GM19193 (cell line): ENCODE results near the gene TIFAB.

Source experiments
- POLR2A ChIP-seq: IDR thresholded peaks from 4 replicates; pipeline ENCODE4 v1.6.1; 2011; ENCODE audit not compliant: insufficient read depth, insufficient read length; ENCODE audit errors: extremely low read depth

Gene TIFAB

DNA sequence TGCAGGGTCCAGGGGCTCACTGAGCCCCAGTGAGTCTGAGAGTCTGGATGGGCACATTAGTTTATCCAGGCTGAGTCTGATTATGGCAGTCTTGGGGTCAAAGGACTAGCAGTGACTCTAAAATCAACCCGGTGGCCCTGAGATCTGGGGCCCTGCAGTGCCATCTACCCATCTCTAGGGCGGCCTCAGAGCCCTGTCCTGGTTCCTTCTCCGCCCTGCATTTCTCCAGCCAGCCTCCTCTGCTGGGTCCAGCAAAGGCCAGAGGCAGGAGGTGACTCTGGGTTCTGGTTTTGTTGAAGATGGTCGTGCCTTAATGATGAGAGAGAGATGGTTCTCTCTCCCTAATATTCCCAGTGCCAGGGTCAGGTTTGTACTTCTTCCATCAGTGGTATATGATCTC lies 20.0 kb downstream of the TIFAB start:
- TF ChIP-seq POLR2A = no peak

DNA sequence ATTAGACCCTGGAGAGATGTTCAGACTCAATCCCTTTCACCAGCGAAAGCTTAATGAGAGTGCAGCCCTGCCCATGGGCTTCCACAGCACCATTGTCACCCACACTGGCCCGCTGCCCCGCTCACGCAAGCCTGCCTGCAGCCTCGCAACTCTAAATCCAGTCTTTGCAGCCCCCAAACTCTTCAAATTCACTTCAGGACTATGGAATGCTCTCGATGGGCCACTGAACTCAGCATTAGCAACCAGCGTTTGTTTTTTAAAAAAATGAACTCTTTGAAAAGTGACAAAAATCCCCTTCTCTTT lies 22.1 kb downstream of the TIFAB start:
- no peak for TF ChIP-seq POLR2A

DNA sequence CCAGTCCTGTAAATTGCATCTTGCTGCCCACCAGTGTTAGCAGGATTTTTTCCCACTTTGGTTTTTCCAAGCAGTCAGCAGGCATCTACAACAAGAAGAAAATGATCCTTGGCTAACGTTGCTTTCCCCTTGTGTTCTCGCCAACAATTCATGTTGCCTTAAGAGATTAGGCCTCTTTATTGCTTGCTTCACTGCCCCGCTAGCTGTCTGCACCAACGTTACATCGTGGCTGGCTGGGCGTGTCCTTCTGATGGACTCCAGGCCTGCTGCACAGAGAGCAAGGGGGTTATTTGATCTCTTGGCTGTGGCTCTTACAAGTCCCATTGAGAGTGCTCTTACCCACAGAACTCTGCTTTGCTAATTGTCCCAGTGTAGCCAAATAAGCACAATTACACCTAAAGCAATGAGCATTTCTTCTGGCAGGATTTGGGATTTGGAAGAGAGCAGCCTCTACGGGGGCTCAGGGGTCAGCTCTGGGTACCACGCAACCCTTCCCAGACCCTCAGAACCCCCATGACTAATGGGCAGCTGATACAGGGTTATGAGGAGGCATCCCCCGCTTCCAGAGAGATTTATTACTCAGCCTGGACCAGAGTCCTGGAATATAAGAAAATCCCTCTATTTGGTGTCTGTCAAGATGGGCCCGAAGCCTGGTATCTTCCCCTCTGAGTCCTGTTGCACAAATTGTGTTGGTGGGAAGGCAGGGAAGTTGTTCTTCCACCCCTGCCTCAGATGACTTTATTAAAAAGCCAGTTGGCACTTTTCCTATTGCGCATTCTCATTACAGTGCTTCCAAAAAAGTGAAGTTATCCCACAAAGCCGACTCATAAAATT lies 22.6 kb downstream of the TIFAB start:
- TF ChIP-seq POLR2A = no peak

DNA sequence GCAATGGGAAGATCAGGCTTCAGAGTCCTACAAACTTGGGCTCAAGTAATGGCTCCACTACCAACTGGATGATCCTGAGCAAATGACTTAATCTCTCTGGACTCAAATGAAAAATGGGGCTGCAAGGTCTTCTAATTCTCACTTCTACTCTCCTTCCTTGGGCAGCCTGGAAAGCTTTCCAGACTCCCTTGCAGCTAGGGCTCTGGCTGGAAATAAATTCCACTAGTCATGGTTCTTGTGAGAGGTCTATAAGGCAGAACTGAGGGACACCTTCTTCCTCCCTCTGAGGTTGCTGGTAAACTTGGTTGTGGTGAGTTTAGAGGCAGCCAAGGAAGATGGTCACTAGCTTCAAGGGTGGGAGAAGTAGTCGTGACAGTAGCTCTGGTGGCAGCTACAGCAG lies 23.6 kb downstream of the TIFAB start:
- TF ChIP-seq POLR2A = no peak

DNA sequence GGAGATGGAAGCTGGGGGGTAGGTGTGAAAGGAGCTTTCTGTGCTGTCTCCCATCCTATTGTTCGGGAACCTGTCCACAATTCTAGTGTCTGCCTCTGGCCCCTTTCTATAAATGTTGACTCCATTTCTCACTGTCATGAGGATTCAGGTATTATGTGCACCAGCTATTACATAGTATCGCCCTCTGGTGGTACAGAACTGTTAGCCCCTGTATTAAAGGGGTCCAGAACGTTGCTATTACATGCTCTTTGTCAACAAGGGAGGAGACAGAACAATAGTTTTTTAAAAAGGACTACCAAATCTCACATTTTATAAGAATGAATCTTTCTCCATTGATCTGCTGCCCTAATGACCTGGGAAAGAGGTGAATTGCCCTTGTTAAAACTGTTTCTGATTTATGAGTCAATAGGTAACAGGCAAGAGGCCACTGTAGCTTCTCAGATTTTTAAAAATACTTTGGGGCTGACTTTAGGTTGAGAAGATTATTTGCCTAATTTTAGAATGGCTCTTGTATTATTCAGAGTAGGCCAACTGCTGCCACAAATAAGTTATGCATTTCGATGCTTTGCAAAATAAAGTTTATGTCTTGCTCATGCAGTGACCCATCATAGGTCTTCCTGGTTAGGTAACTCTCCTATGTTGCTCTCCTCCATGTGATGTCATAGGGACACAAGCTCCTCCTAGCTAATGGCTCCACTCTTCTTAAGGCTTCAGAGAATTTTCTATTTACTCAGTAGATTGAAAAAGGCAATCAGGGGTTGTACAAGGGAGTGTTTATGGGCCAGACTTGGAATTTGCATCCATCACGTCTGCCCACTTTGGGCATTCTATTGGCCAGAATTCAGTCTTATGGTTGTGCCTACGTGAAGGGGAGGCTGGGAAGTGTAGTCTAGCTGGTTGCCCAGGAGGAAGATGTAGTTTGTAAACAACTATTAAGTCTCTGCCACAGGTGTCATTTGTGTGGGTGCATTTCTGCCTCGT lies 25.8 kb downstream of the TIFAB start:
- TF ChIP-seq POLR2A = no peak

DNA sequence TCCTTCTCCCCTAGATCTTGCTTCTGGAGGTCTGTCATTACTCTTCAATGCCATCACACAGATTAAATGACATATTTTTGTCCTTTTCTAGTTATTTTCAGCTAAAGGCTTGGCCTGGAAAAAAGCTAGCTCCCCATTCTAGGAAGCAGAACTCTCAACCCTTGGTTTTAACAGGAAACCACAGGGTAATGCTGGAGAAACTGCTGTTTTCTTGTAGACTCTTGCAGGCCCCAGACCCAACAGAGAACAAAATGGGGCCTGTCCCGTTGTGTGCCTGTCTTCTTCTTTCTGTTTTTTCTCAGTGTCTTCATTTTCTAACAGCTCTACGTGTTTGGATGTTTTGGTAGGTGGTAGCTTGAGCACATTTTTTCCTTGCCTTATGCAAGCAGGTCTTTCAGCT lies 26.5 kb downstream of the TIFAB start:
- no peak for TF ChIP-seq POLR2A

DNA sequence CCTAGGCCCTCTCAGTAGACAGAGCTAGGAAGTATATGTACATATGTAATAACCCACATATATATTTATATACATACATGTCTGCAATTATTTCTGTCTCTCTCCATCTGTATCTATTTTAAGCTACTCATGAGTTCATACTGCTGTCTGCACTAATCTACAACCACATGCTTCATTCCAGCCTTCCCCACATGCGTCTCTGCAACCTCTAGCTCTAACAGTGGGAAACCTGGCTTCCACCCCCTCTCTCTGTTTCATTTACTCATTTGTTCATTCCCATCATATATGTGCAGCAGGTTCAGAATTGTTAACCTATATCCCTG lies 28.3 kb downstream of the TIFAB start:
- TF ChIP-seq POLR2A = no peak

DNA sequence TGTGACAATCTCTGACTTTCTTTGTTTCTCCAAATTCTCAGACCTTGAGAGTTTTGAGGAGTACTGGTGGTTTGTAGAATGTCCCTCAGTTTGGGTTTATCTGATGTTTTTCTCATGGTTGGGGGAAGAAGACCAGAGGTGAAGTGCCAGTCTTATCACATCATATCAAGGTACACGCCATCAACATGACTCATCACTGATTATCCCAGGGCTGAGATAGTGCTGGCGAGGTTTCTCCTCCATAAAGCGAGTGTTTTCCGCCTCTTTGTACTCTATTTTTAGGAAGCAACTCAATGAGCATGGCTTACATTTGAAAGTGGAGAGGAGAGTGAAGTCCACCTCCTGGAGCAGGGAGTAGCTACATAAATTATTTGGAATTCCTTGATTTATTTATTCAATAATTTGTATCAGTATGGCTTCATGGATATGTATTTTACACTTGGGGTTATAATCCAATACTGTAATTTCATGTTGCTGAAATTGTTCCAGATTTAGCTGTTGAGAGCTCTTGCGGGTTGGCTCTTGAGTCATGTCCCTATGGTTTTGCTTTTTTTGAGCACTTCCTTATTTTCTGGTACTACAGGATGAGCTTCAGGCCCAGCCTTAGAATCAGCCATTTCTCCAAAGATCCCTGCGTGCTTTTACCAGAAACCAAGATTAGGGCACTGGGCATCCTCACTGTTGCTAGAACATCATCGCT lies 28.9 kb downstream of the TIFAB start:
- no peak for TF ChIP-seq POLR2A

DNA sequence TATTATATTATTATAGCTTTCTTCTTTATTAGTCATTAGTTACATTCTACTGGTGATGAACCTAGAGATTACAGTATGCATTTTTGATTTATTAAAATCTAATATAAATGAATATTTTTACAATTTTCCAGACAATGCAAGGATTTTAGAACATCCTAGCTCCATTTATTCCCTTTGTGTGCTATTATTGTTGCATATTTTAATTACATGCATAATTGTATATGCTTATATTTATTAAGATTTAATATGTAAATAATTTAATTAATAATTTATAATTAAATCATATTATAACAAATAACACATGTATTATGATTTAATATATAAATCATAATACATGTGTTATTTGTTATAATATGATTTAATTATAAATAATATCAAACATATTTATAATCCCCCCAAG lies 29.7 kb downstream of the TIFAB start:
- TF ChIP-seq POLR2A = no peak

DNA sequence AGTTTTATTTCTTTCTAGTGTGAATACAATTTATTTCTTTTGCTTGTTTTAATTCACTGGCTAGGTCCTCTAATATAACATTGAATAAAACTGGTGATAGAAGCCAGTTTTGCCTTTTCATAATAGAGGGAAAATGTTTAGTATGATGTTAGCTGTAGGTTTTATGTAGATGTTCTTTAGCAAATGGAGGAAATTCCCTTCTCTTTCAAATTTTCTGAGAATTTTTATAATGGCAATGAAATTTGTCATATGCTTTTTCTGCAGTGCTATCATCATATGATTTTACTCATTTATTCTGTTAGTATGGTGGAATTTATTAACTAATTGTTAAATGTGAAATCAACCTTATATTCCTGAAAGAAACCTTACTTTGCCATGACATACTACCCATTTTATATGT lies 35.1 kb downstream of the TIFAB start:
- no peak for TF ChIP-seq POLR2A

DNA sequence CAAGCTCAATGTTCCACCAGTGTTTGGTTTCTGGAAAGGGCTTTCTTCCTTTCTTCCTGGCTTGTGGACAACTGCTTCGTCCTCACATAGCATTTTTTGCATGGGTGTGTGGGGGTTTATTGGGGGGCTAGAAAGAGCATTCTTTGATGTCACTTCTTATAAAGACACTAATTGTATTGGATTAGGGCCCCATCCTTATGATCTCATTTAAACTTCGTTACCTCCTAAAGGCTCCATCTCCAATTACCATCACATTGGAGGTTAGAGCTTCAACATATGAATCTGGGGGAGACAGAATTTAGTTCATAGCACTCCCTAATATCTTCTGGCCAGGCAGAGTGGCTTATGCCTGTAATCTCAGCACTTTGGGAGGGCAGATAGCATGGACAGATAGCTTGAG lies 47.1 kb downstream of the TIFAB start:
- TF ChIP-seq POLR2A = no peak

DNA sequence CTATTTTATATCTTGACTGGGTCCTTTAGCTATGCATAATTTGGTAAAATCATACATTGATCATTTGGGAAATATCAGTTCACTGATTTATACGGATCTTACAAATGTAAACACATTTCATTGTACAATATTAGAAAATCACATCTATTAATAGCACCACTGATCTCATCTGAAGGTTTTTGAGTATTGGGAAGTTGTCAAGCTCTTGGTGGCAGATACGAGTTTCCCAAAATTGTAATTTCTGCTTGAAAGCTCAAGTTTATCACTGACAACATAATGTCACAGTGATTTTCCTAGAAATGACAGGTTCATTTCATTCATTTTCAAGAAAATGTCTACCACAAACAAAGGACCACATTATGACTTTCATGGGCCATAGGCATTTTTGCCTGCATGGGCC lies 50.1 kb downstream of the TIFAB start:
- no peak for TF ChIP-seq POLR2A

DNA sequence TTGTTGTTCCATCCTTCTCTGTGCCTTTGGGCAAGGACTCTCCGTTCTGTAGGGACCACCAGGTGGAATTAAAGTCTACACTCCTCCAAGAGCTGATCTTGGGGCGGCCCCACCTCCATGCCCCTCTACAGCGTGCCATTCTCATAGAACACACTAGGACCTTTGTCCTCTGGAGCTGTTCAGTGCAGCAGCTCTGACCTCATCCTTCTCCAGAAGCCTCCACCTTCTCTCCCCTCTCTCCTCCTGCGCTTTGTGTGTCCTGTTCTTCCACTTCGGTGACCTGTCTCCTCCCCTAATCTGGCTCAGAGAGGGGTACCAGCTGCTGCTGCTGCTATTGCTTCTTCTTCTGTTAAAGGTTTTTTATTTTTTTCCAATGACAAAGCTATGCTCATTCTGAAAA lies 51.3 kb downstream of the TIFAB start:
- no peak for TF ChIP-seq POLR2A

DNA sequence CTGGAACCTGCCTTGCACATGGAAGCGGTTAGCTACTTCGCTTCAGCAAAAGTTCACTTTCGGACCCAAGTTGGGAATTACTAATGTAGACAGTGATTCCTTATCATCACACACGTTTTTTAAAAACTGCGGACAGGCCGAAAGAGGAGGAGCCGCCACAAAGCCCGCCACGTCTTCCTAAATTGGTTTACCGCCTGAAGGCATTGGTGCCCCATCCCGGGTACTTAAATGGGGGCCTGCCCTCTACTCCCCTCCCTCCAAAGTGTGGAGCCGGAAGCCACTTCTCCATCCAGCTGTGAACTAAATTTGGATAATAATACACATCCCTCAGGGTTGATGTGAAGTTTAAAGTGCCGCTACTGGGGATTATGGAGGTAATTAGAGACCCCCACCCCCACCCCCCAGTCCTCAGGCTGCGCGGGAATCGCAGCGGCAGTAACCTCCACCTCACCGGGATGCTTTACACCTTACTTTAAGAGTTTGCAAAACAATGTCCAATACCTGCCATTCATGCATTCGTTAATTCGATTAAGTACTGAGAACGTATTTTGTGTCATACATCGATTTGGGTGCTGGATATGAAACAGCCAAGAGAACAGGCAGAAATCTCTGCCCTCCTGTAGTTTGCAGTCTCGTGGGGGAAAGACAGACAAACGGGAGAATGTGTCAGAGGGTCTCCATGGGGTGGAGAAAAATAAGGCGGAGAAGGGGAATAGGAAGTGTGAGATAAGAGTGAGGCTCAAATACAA lies 52.2 kb downstream of the TIFAB start:
- no peak for TF ChIP-seq POLR2A
